GM19467 (cell line): Measurements from ENCODE around the gene SH3BP5.

ENCODE experiments used
- ATAC-seq: cut with Tn5 transposase; IDR thresholded peaks from one replicate; pipeline ENCODE4 v1.9.1; 2021; ENCODE audit warnings: mild to moderate bottlenecking, moderate library complexity; ENCODE audit not compliant: unreplicated experiment

SH3BP5 gene

GRCh38 chr3:15300323-15301078 is 31.9 kb downstream of the SH3BP5 start:
- no peak for ATAC-seq

- ATAC-seq: no peak
Measured at GRCh38 chr3:15299036-15299435, 33.4 kb downstream of the SH3BP5 start.

- no peak for ATAC-seq
Measured at GRCh38 chr3:15298504-15298903, 33.9 kb downstream of the SH3BP5 start.

GRCh38 chr3:15297608-15298350 is 34.6 kb downstream of the SH3BP5 start:
- ATAC-seq: no peak

- ATAC-seq: no peak
Measured at GRCh38 chr3:15295506-15295905, 36.9 kb downstream of the SH3BP5 start.

GRCh38 chr3:15294929-15295328 is 37.5 kb downstream of the SH3BP5 start:
- ATAC-seq: no peak

GRCh38 chr3:15292765-15293522 is 39.4 kb downstream of the SH3BP5 start:
- no peak for ATAC-seq

- peak; percentile 70 for ATAC-seq
Measured at GRCh38 chr3:15291589-15292541, 40.5 kb downstream of the SH3BP5 start.

GRCh38 chr3:15290736-15291135 is 41.6 kb downstream of the SH3BP5 start:
- no peak for ATAC-seq

GRCh38 chr3:15289661-15290060 is 42.7 kb downstream of the SH3BP5 start:
- no peak for ATAC-seq

- ATAC-seq: no peak
Measured at GRCh38 chr3:15288331-15289035, 43.9 kb downstream of the SH3BP5 start.

GRCh38 chr3:15287565-15288330 is 44.6 kb downstream of the SH3BP5 start:
- ATAC-seq: no peak

GRCh38 chr3:15286022-15286421 is 46.4 kb downstream of the SH3BP5 start:
- ATAC-seq: no peak

GRCh38 chr3:15284121-15284889 is 48.1 kb downstream of the SH3BP5 start:
- ATAC-seq: no peak

GRCh38 chr3:15283702-15284101 is 48.7 kb downstream of the SH3BP5 start:
- ATAC-seq: no peak

- no peak for ATAC-seq
Measured at GRCh38 chr3:15281817-15282216, 50.6 kb downstream of the SH3BP5 start.

GRCh38 chr3:15280853-15281532 is 51.4 kb downstream of the SH3BP5 start:
- no peak for ATAC-seq
